Common myeloid progenitor, CD34-positive (primary cell): Measurements from ENCODE around the gene SYNRG.

Source experiments
- CTCF ChIA-PET: fragments of 350-600 bp; sonication (Branson Sonifier 250); formaldehyde crosslinking; loops from one replicate; lab custom pipeline; 2021; ENCODE audit warnings: antibody characterized with exemption; lab: Charles Lee
- POLR2A ChIA-PET: fragments of 350-600 bp; sonication (Branson Sonifier 250); formaldehyde crosslinking; loops from one replicate; lab custom pipeline; 2021; ENCODE audit warnings: antibody characterized with exemption; lab: Charles Lee
- DNase-seq, 3 donors: peaks; one replicate each; pipeline versions ENCODE4 v3.0.0 to v3.0.0-alpha.2; 2013
- H3K27ac ChIP-seq, 2 experiments: 1 replicate in 1 of 2; 2 replicates in 1 of 2; pipeline ENCODE4 v1.7.0; 2013; ENCODE audit warnings: inconsistent platforms in 2 of 2, low read length in 2 of 2, mild to moderate bottlenecking in 2 of 2, low read depth in 1 of 2, moderate library complexity in 1 of 2; ENCODE audit not compliant: severe bottlenecking in 2 of 2, insufficient read depth in 1 of 2, poor library complexity in 1 of 2
- H3K27me3 ChIP-seq, 5 experiments: replicated peaks in 2 of 5; 1 replicate in 3 of 5; 2 replicates in 2 of 5; pipeline versions ENCODE4 v1.6.1 to v1.7.0; 2013; ENCODE audit warnings: low read length in 4 of 5, mild to moderate bottlenecking in 2 of 5, moderate library complexity in 2 of 5, inconsistent platforms in 1 of 5; ENCODE audit not compliant: insufficient read depth in 5 of 5, control insufficient read depth in 4 of 5
- H3K36me3 ChIP-seq, 4 experiments: 1 replicate in 2 of 4; 2 replicates in 2 of 4; pipeline versions ENCODE4 v1.6.1 to v1.7.0; 2013; ENCODE audit warnings: low read length in 3 of 4, control low read depth in 1 of 4, mild to moderate bottlenecking in 1 of 4; ENCODE audit not compliant: control insufficient read depth in 4 of 4, insufficient read depth in 4 of 4
- H3K4me1 ChIP-seq, 4 experiments: 1 replicate in 3 of 4; 2 replicates in 1 of 4; pipeline versions ENCODE4 v1.6.1 to v1.7.1; 2013; ENCODE audit warnings: low read length in 3 of 4, mild to moderate bottlenecking in 3 of 4, control low read depth in 1 of 4, inconsistent platforms in 1 of 4, moderate library complexity in 1 of 4; ENCODE audit not compliant: control insufficient read depth in 4 of 4, insufficient read depth in 4 of 4; ENCODE audit errors: control extremely low read depth in 1 of 4
- H3K4me3 ChIP-seq, 7 experiments: 1 replicate in 4 of 7; 2 replicates in 3 of 7; pipeline versions ENCODE4 v1.5.1 to v1.7.0; 2013; ENCODE audit warnings: mild to moderate bottlenecking in 7 of 7, low read length in 6 of 7, moderate library complexity in 6 of 7, inconsistent platforms in 2 of 7, low read depth in 2 of 7, control low read depth in 1 of 7; ENCODE audit not compliant: insufficient read depth in 4 of 7, control insufficient read depth in 1 of 7; ENCODE audit errors: extremely low read depth in 1 of 7
- H3K9me3 ChIP-seq, 5 experiments: 1 replicate in 4 of 5; 2 replicates in 1 of 5; pipeline versions ENCODE4 v1.6.1 to v1.7.1; 2013; ENCODE audit warnings: low read length in 4 of 5, mild to moderate bottlenecking in 2 of 5, inconsistent platforms in 1 of 5, low read depth in 1 of 5, moderate library complexity in 1 of 5; ENCODE audit not compliant: control insufficient read depth in 4 of 5, insufficient read depth in 2 of 5; ENCODE audit errors: control extremely low read depth in 1 of 5
- WGBS: methylation state at CpG from one replicate; pipeline ENCODE4 v1.1.5; 2013; ENCODE audit not compliant: insufficient coverage; 5-methylcytosine and 5-hydroxymethylcytosine counted together

SYNRG gene

GRCh38 chr17:37507111-37507510, 102.1 kb downstream of the SYNRG start:
- DNase-seq = no peak
- Histone ChIP-seq H3K4me3 (no peak overlapping the region), H3K27me3 (no peaks in the 10 kb centered on the region), H3K27ac (no peak overlapping the region), H3K4me1 (no peaks in the 10 kb centered on the region), H3K36me3 (peaks cover 0 to 8% (median 4%) of the 10 kb centered on the region in 4 experiments), H3K9me3 (no peaks in the 10 kb centered on the region)
- 96% methylated on average over 9 of the region's 9 CpGs for WGBS
- ChIA-PET CTCF (interaction anchor here (1.6 kb wide), 1 partner anchor 12 kb away, joined by 4 read pairs; no protein-coding TSS in a partner anchor), POLR2A (no interaction called here)

GRCh38 chr17:37506678-37507077, 102.5 kb downstream of the SYNRG start:
- no peak overlapping the region for H3K27ac ChIP-seq
- WGBS = 89% methylated on average over 9 of the region's 10 CpGs
- peaks cover 0 to 6% (median 2%) of the 10 kb centered on the region in 4 experiments for H3K36me3 ChIP-seq
- H3K27me3 ChIP-seq = no peaks in the 10 kb centered on the region
- H3K4me3 ChIP-seq = no peak overlapping the region
- POLR2A ChIA-PET = no interaction called here
- no peaks in the 10 kb centered on the region for H3K4me1 ChIP-seq
- no peaks in the 10 kb centered on the region for H3K9me3 ChIP-seq
- DNase-seq = peak in 2 of 3 donors; percentile 66 to 67
- CTCF ChIA-PET = interaction anchor here (1.0 kb wide), 1 partner anchor 8 kb away, joined by 3 read pairs; no protein-coding TSS in a partner anchor

GRCh38 chr17:37505333-37505732, 103.9 kb downstream of the SYNRG start:
- POLR2A ChIA-PET = no interaction called here
- 83% methylated on average over 1 of the region's 3 CpGs for WGBS
- no peak overlapping the region for H3K27ac ChIP-seq
- H3K4me1 ChIP-seq = no peaks in the 10 kb centered on the region
- H3K9me3 ChIP-seq = no peaks in the 10 kb centered on the region
- no peaks in the 10 kb centered on the region for H3K27me3 ChIP-seq
- no peak for DNase-seq
- no peak overlapping the region for H3K4me3 ChIP-seq
- H3K36me3 ChIP-seq = peaks cover 0 to 9% (median 2%) of the 10 kb centered on the region in 4 experiments
- CTCF ChIA-PET = no interaction called here

GRCh38 chr17:37503148-37503547, 106.1 kb downstream of the SYNRG start:
- no peak overlapping the region for H3K4me3 ChIP-seq
- CTCF ChIA-PET = interaction anchor here (0.7 kb wide), 1 partner anchor 15 kb away, joined by 3 read pairs; no protein-coding TSS in a partner anchor
- DNase-seq = no peak
- peaks cover 0 to 12% (median under 1%) of the 10 kb centered on the region in 4 experiments for H3K36me3 ChIP-seq
- H3K4me1 ChIP-seq = no peaks in the 10 kb centered on the region
- POLR2A ChIA-PET = no interaction called here
- no peak overlapping the region for H3K27ac ChIP-seq
- H3K27me3 ChIP-seq = no peaks in the 10 kb centered on the region
- H3K9me3 ChIP-seq = no peaks in the 10 kb centered on the region
- 98% methylated on average over 4 of the region's 6 CpGs for WGBS

- ChIA-PET CTCF (interaction anchor here (0.6 to 0.7 kb wide), 2 partner anchors 14 to 108 kb away, joined by 3 read pairs; no protein-coding TSS in a partner anchor), POLR2A (no interaction called here)
- no peak for DNase-seq
- Histone ChIP-seq H3K9me3 (no peaks in the 10 kb centered on the region), H3K36me3 (peaks cover 0 to 8% (median under 1%) of the 10 kb centered on the region in 4 experiments), H3K4me1 (no peaks in the 10 kb centered on the region), H3K27ac (no peak overlapping the region), H3K4me3 (no peak overlapping the region), H3K27me3 (no peaks in the 10 kb centered on the region)
- WGBS = 96% methylated on average over 9 of the region's 10 CpGs
These were observed 106.9 kb downstream of the SYNRG start for GRCh38 chr17:37502009-37502936.

GRCh38 chr17:37500378-37500777, 108.8 kb downstream of the SYNRG start:
- H3K27ac ChIP-seq = no peak overlapping the region
- no peak for DNase-seq
- no peaks in the 10 kb centered on the region for H3K27me3 ChIP-seq
- no peaks in the 10 kb centered on the region for H3K4me1 ChIP-seq
- H3K4me3 ChIP-seq = no peak overlapping the region
- no peaks in the 10 kb centered on the region for H3K9me3 ChIP-seq
- CTCF ChIA-PET = no interaction called here
- peaks cover 0 to 6% (median under 1%) of the 10 kb centered on the region in 4 experiments for H3K36me3 ChIP-seq
- POLR2A ChIA-PET = no interaction called here

GRCh38 chr17:37494971-37495370, 114.2 kb downstream of the SYNRG start:
- H3K27me3 ChIP-seq = no peaks in the 10 kb centered on the region
- POLR2A ChIA-PET = no interaction called here
- peaks cover 8 to 30% (median 15%) of the 10 kb centered on the region in 4 experiments for H3K4me1 ChIP-seq
- CTCF ChIA-PET = interaction anchor here (0.6 to 0.9 kb wide), 2 partner anchors 21 to 919 kb away, joined by 3 read pairs; no protein-coding TSS in a partner anchor
- H3K27ac ChIP-seq = no peak overlapping the region
- no peak overlapping the region for H3K4me3 ChIP-seq
- 97% methylated on average over 5 of the region's 8 CpGs for WGBS
- H3K9me3 ChIP-seq = no peaks in the 10 kb centered on the region
- peaks cover 0 to 2% (median under 1%) of the 10 kb centered on the region in 4 experiments for H3K36me3 ChIP-seq
- no peak for DNase-seq
